ENCODE results near the gene TIMP2. TPM values are rescaled to one million over a fixed set of nuclear protein-coding genes. Genes with fewer than 3 reads are reported as not detected.

The TIMP2 gene
- total and polyA plus RNA-seq, 2 of the 13 experiments (the other 11 are each of a cell fraction or from before 2014, with no cell fraction given), result 3.8 to 8.5 TPM

GRCh38 chr17:78925662-78926555, 722 bp upstream of the TIMP2 start (continued):
- TF ChIP-seq, protein P1, sequence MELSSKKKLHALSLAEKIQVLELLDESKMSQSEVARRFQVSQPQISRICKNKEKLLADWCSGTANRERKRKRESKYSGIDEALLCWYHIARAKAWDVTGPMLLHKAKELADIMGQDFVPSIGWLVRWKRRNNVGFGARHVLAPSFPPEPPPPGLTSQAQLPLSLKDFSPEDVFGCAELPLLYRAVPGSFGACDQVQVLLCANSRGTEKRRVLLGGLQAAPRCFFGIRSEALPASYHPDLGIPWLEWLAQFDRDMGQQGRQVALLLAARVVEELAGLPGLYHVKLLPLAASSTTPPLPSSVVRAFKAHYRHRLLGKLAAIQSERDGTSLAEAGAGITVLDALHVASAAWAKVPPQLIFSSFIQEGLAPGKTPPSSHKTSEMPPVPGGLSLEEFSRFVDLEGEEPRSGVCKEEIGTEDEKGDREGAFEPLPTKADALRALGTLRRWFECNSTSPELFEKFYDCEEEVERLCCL (CRISPR knock-in tag; IDR thresholded peaks at IDR 0.05; ENCODE audit: borderline replicate concordance), result no peak
- TF ChIP-seq FOXJ3 (CRISPR knock-in tag; IDR thresholded peaks at IDR 0.05; ENCODE audit: borderline replicate concordance) (no peak), RORA (CRISPR knock-in tag; IDR thresholded peaks at IDR 0.05) (no peak), ZNF747 (CRISPR knock-in tag; IDR thresholded peaks at IDR 0.05; ENCODE audit: borderline replicate concordance) (no peak), ZNF644 (CRISPR knock-in tag; IDR thresholded peaks at IDR 0.05; ENCODE audit: low read depth) (no peak), ZBTB7A (CRISPR knock-in tag; IDR thresholded peaks at IDR 0.05) (peak; percentile 30; the same call in 1 of the 2 replicates), ZNF749 (CRISPR knock-in tag; IDR thresholded peaks at IDR 0.05; ENCODE audit: borderline replicate concordance) (no peak), ZNF781 (CRISPR knock-in tag; IDR thresholded peaks at IDR 0.05; ENCODE audit: borderline replicate concordance, not compliant biosample characterization) (no peak), NFKBIZ (CRISPR knock-in tag; IDR thresholded peaks at IDR 0.05) (no peak), ZNF205 (CRISPR knock-in tag; IDR thresholded peaks at IDR 0.05) (no peak), MBD4 (IDR thresholded peaks at IDR 0.05; ENCODE audit: borderline replicate concordance, low read length) (no peak), MTA1 (CRISPR knock-in tag; IDR thresholded peaks at IDR 0.05; ENCODE audit: borderline replicate concordance) (peak; percentile 32), HNRNPK (IDR thresholded peaks at IDR 0.05; ENCODE audit: low read depth, low read length, poor library complexity, severe bottlenecking) (no peak), ZKSCAN5 (CRISPR knock-in tag; IDR thresholded peaks at IDR 0.05) (no peak), ZNF30 (CRISPR knock-in tag; IDR thresholded peaks at IDR 0.05) (0 out of 2 replicates have a peak, but pooled peaks have one; percentile 29), ZNF556 (CRISPR knock-in tag; IDR thresholded peaks at IDR 0.05; ENCODE audit: borderline replicate concordance) (peak; percentile 75; the same call in 1 of the 2 replicates), MNT (IDR thresholded peaks at IDR 0.05) (no peak)
- TF ChIP-seq, protein P2, sequence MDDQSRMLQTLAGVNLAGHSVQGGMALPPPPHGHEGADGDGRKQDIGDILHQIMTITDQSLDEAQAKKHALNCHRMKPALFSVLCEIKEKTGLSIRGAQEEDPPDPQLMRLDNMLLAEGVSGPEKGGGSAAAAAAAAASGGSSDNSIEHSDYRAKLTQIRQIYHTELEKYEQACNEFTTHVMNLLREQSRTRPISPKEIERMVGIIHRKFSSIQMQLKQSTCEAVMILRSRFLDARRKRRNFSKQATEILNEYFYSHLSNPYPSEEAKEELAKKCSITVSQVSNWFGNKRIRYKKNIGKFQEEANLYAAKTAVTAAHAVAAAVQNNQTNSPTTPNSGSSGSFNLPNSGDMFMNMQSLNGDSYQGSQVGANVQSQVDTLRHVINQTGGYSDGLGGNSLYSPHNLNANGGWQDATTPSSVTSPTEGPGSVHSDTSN (CRISPR knock-in tag; IDR thresholded peaks at IDR 0.05; ENCODE audit: borderline replicate concordance), result no peak
- TF ChIP-seq, protein P3, sequence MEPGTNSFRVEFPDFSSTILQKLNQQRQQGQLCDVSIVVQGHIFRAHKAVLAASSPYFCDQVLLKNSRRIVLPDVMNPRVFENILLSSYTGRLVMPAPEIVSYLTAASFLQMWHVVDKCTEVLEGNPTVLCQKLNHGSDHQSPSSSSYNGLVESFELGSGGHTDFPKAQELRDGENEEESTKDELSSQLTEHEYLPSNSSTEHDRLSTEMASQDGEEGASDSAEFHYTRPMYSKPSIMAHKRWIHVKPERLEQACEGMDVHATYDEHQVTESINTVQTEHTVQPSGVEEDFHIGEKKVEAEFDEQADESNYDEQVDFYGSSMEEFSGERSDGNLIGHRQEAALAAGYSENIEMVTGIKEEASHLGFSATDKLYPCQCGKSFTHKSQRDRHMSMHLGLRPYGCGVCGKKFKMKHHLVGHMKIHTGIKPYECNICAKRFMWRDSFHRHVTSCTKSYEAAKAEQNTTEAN (CRISPR knock-in tag; conservative IDR thresholded peaks at IDR 0.05), result no peak
- TF ChIP-seq, protein P4, sequence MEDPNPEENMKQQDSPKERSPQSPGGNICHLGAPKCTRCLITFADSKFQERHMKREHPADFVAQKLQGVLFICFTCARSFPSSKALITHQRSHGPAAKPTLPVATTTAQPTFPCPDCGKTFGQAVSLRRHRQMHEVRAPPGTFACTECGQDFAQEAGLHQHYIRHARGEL (CRISPR knock-in tag; IDR thresholded peaks at IDR 0.05), result no peak
- TF ChIP-seq, protein P5, sequence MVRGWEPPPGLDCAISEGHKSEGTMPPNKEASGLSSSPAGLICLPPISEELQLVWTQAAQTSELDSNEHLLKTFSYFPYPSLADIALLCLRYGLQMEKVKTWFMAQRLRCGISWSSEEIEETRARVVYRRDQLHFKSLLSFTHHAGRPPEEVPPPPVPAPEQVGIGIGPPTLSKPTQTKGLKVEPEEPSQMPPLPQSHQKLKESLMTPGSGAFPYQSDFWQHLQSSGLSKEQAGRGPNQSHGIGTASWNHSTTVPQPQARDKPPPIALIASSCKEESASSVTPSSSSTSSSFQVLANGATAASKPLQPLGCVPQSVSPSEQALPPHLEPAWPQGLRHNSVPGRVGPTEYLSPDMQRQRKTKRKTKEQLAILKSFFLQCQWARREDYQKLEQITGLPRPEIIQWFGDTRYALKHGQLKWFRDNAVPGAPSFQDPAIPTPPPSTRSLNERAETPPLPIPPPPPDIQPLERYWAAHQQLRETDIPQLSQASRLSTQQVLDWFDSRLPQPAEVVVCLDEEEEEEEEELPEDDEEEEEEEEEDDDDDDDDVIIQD (CRISPR knock-in tag; IDR thresholded peaks at IDR 0.05; ENCODE audit: low read depth), result no peak
